Activated CD4-positive, alpha-beta T cell treated with anti-CD3 and anti-CD28 coated beads, Interleukin-2, amount 50 U/mL, for 48 hours (primary cell): Measurements from ENCODE around the gene XG.
"Not testable (repeated sequence)": the region's sequence is repeated elsewhere in the genome, so short reads cannot be mapped to it uniquely, and the experiment has no call there.

ENCODE experiments used
- DNase-seq, 2 experiments: peaks; one replicate each; pipeline ENCODE4 v3.0.0-alpha.2; 2020

XG gene

GRCh38 chrX:2735270-2735669 lies 16.6 kb upstream of the XG start:
- DNase-seq = no peak

GRCh38 chrX:2740672-2741071 lies 11.2 kb upstream of the XG start:
- DNase-seq = no peak

GRCh38 chrX:2741386-2741785 lies 10.5 kb upstream of the XG start:
- no peak for DNase-seq

- DNase-seq = not testable (repeated sequence)
Observed at GRCh38 chrX:2746250-2746649, 5.6 kb upstream of the XG start.

- no peak for DNase-seq
Observed at GRCh38 chrX:2748171-2748814, 3.5 kb upstream of the XG start.

- DNase-seq = no peak
Observed at GRCh38 chrX:2748815-2749188, 3.0 kb upstream of the XG start.

GRCh38 chrX:2751291-2751690 lies 549 bp upstream of the XG start:
- no peak for DNase-seq

GRCh38 chrX:2752441-2752840 lies 601 bp downstream of the XG start:
- not testable (repeated sequence) for DNase-seq

- not testable (repeated sequence) for DNase-seq
Observed at GRCh38 chrX:2755163-2755715, 3.4 kb downstream of the XG start.

GRCh38 chrX:2756548-2756947 lies 4.7 kb downstream of the XG start:
- no peak for DNase-seq

GRCh38 chrX:2761246-2761645 lies 9.4 kb downstream of the XG start:
- no peak for DNase-seq

- DNase-seq = not testable (repeated sequence)
Observed at GRCh38 chrX:2762671-2763070, 10.8 kb downstream of the XG start.

- not testable (repeated sequence) for DNase-seq
Observed at GRCh38 chrX:2764766-2765548, 13.1 kb downstream of the XG start.

- DNase-seq = no peak
Observed at GRCh38 chrX:2765549-2765830, 13.7 kb downstream of the XG start.

- DNase-seq = no peak
Observed at GRCh38 chrX:2766906-2767305, 15.1 kb downstream of the XG start.

- no peak for DNase-seq
Observed at GRCh38 chrX:2767631-2768455, 16.0 kb downstream of the XG start.

GRCh38 chrX:2769615-2770014 lies 17.8 kb downstream of the XG start:
- DNase-seq = no peak

- not testable (repeated sequence) for DNase-seq
Observed at GRCh38 chrX:2773166-2774055, 21.6 kb downstream of the XG start.

GRCh38 chrX:2774057-2774456 lies 22.2 kb downstream of the XG start:
- no peak for DNase-seq

- no peak for DNase-seq
Observed at GRCh38 chrX:2774776-2775175, 22.9 kb downstream of the XG start.

- DNase-seq = not testable (repeated sequence)
Observed at GRCh38 chrX:2780472-2781225, 28.8 kb downstream of the XG start.

- no peak for DNase-seq
Observed at GRCh38 chrX:2781226-2781571, 29.4 kb downstream of the XG start.
